GM12878 (cell line): Measurements from ENCODE around the gene SLC39A7. TPM values are rescaled to one million over a fixed set of nuclear protein-coding genes. Genes with fewer than 3 reads are reported as not detected.
"Not testable (repeated sequence)": the region's sequence is repeated elsewhere in the genome, so short reads cannot be mapped to it uniquely, and the experiment has no call there.

Source experiments
- ATAC-seq: fragments of 200-7000 bp; cut with Tn5 transposase; 3 replicates; pipeline ENCODE4 v1.9.1; 2020; ENCODE audit warnings: mild to moderate bottlenecking, moderate library complexity
- BruUV-seq: library from RNA; stranded (reverse); fragments of 400-500 nt; replicated peaks from 2 replicates; lab custom pipeline; 2021; lab: Mats Ljungman, UMichigan
- CTCF ChIA-PET: fragments of 300-600 bp; sonication (Branson Sonifier 250); formaldehyde crosslinking; extraction: SDS; loops from one replicate; lab custom pipeline; 2021; ENCODE audit warnings: inconsistent platforms; lab: Yijun Ruan, JAX
- POLR2A ChIA-PET: fragments of 350-600 bp; formaldehyde crosslinking; extraction: SDS; loops from one replicate; lab custom pipeline; 2021; ENCODE audit warnings: inconsistent platforms; lab: Charles Lee
- RAD21 ChIA-PET: fragments of 300-600 bp; sonication (Branson Sonifier 250); formaldehyde crosslinking; loops from one replicate; lab custom pipeline; 2023; ENCODE audit warnings: antibody characterized with exemption; ENCODE audit not compliant: unreplicated experiment; lab: Charles Lee
- SMC1A ChIA-PET: fragments of 300-600 bp; sonication (Branson Sonifier 250); formaldehyde crosslinking; loops from one replicate; lab custom pipeline; 2023; ENCODE audit not compliant: unreplicated experiment, uncharacterized antibody; lab: Charles Lee
- DNase-seq: peaks from one replicate; pipeline ENCODE4 v3.0.0-alpha.2; 2011; ENCODE audit warnings: low read depth, low spot score
- FAIRE-seq: peaks from 3 replicates; lab custom pipeline; 2011; peaks lifted over from hg19 to GRCh38; lab: Jason Lieb, UNC
- H2AFZ ChIP-seq: 2 replicates; pipeline ENCODE4 v1.6.0; 2011; ENCODE audit warnings: low read depth, low read length, control low read depth; ENCODE audit not compliant: control insufficient read depth
- H3K27ac ChIP-seq: 2 replicates; pipeline ENCODE4 v1.5.1; 2011; ENCODE audit warnings: control low read depth; ENCODE audit not compliant: control insufficient read depth, insufficient read depth
- H3K27me3 ChIP-seq, 2 experiments: replicated peaks in 1 of 2; 2 replicates each; pipeline versions ENCODE4 v1.6.0 to v1.6.1; 2011; ENCODE audit warnings: low read length in 1 of 2; ENCODE audit not compliant: control insufficient read depth in 2 of 2, insufficient read depth in 2 of 2
- H3K36me3 ChIP-seq, 2 experiments: 2 replicates each; pipeline ENCODE4 v1.5.1; 2011; ENCODE audit warnings: low read length in 1 of 2; ENCODE audit not compliant: control insufficient read depth in 2 of 2, insufficient read depth in 2 of 2
- H3K4me1 ChIP-seq: 2 replicates; pipeline ENCODE4 v1.6.1; 2011; ENCODE audit warnings: mild to moderate bottlenecking, low read length, moderate library complexity, mixed read lengths; ENCODE audit not compliant: control insufficient read depth, insufficient read depth
- H3K4me2 ChIP-seq: 2 replicates; pipeline ENCODE4 v1.6.0; 2011; ENCODE audit warnings: control low read depth; ENCODE audit not compliant: control insufficient read depth, insufficient read depth
- H3K4me3 ChIP-seq: fragments of 200-600 bp; sonication (generic); 2 replicates; pipeline ENCODE4 v1.5.1; 2016
- H3K79me2 ChIP-seq: 2 replicates; pipeline ENCODE4 v1.6.0; 2011; ENCODE audit warnings: low read length; ENCODE audit not compliant: control insufficient read depth, insufficient read depth
- H3K9ac ChIP-seq: 2 replicates; pipeline ENCODE4 v1.8.0; 2011; ENCODE audit warnings: low read length, control low read depth, mixed read lengths; ENCODE audit not compliant: control insufficient read depth, insufficient read depth
- H3K9me3 ChIP-seq: replicated peaks from 3 replicates; pipeline ENCODE4 v1.5.1; 2011; ENCODE audit warnings: mild to moderate bottlenecking, low read length; ENCODE audit not compliant: control insufficient read depth, insufficient read depth
- H4K20me1 ChIP-seq: 2 replicates; pipeline ENCODE4 v1.6.0; 2011; ENCODE audit not compliant: control insufficient read depth, insufficient read depth
- CHD4 ChIP-seq: fragments of 200-600 bp; sonication (generic); IDR thresholded peaks from 2 replicates; pipeline ENCODE4 v1.6.1; 2016; ENCODE audit warnings: mild to moderate bottlenecking
- HSF1 ChIP-seq: fragments of 150-350 bp; IDR thresholded peaks from 2 replicates; pipeline ENCODE4 v1.6.1; 2014; ENCODE audit warnings: mild to moderate bottlenecking, low read depth, low read length
- JUND ChIP-seq: IDR thresholded peaks from 2 replicates; pipeline ENCODE4 v1.6.1; 2012; ENCODE audit warnings: low read depth, mild to moderate bottlenecking, low read length, improper control_type of control experiment, moderate library complexity
- MTA2 ChIP-seq: fragments of 450-650 bp; IDR thresholded peaks from 2 replicates; pipeline ENCODE4 v1.6.1; 2016; ENCODE audit warnings: low read depth, mild to moderate bottlenecking, moderate library complexity
- SKIL ChIP-seq: fragments of 450-650 bp; IDR thresholded peaks from 2 replicates; pipeline ENCODE4 v1.6.1; 2017; ENCODE audit warnings: mild to moderate bottlenecking, low read depth, inconsistent platforms; ENCODE audit not compliant: poor library complexity, severe bottlenecking
- SRF ChIP-seq, 2 experiments: IDR thresholded peaks; 2 replicates each; pipeline ENCODE4 v1.6.1; 2011; ENCODE audit warnings: low read depth in 2 of 2, low read length in 2 of 2, mild to moderate bottlenecking in 1 of 2, moderate library complexity in 1 of 2
- WGBS: methylation state at CpG from one replicate; pipeline ENCODE4 v1.1.6; 2016; ENCODE audit warnings: low lambda C conversion rate; ENCODE audit not compliant: insufficient replicate concordance, insufficient coverage; ENCODE audit errors: missing lambda C conversion rate; 5-methylcytosine and 5-hydroxymethylcytosine counted together
- in situ Hi-C: fragments of 300-500 bp; cut with MboI; formaldehyde crosslinking; loops from 9 replicates; pipeline ENCODE4 v1.14.3; 2018; ENCODE audit warnings: mixed read lengths
- intact Hi-C: fragments of 100-400 bp; cut with micrococcal nuclease; formaldehyde crosslinking; loops from one replicate; pipeline ENCODE4 v1.14.2; 2022; ENCODE audit not compliant: unreplicated experiment
- polyA plus RNA-seq, 11 experiments: library from polyadenylated mRNA; depleted of rRNA in 4 of 11; unstranded in 6 of 11; stranded (reverse) in 5 of 11; fragments of >200 nt; fragmentation: Nextera tagmentation in 4 of 11; fragmentation: Illumina TruSeq in 1 of 11; extraction: Ambion mirVana in 4 of 11; extraction: Trizol in 1 of 11; gene quantifications; 1 replicate in 1 of 11; 2 replicates in 10 of 11; pipeline versions ENCODE4 v1.2.1 to v1.2.3, GENCODE V29; 2011 to 2016; ENCODE audit warnings: inconsistent platforms in 2 of 11, missing spikeins in 2 of 11, low read depth in 1 of 11
- total RNA-seq, 4 experiments: library from RNA; depleted of rRNA in 3 of 4; stranded (reverse); fragments of >200 nt in 3 of 4; fragmentation: Illumina TruSeq in 1 of 4; extraction: Trizol in 1 of 4; gene quantifications; 2 replicates each; pipeline versions ENCODE4 v1.2.1 to v1.2.3, GENCODE V29; 2013 to 2021

The SLC39A7 gene
- total and polyA plus RNA-seq, 10 of the 15 experiments (the other 5 are each of a cell fraction or from before 2014, with no cell fraction given), result 7.3 to 63.1 (median 40.6) TPM

DNA sequence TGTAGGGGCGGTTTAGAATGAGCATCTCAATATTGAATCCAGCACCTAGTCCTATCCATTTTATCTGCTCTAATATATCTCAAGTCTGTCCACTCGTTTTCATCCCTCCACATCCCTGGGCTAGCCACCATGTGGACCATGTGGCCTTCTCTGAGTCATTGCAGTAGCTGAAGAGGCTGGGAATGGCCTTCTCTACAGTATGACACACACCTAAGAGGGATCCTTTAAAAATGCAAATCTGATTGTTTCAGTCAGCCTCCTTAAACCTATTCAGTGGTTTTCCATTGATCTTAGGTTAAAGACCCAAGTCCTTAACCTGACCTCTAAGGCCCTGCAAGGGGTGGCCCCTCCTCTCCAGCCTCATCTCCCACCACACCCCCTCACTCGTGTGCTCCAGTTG is 17.0 kb downstream of the SLC39A7 start:
- ATAC-seq, result no peak

DNA sequence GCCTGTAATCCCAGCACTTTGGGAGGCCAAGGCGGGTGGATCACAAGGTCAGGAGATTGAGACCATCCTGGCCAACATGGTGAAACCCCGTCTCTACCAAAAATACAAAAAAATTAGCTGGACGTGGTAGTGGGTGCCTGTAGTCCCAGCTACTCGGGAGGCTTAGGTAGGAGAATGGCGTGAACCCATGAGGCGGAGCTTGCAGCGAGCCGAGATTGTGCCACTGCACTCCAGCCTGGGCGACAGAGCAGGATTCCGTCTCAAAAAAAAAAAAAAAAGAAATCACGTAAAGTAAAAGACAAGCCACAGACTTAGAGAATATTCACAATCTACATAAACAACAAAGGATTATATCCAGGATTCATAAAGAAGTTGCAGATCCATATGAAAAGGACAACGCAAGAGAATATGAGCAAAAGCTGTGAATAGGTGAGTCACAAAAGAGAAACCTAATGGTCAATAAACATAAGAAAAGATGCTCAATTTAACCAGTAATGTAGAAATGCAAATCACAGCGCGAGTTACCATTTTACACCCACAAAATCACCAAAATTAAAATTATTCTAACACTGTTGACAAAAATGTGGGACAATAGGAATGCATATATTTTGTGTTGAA is 25.9 kb downstream of the SLC39A7 start:
- FAIRE-seq, H3K36me3 ChIP-seq, DNase-seq, RAD21 ChIA-PET, H3K9ac ChIP-seq, H2AFZ ChIP-seq, H3K79me2 ChIP-seq, H3K9me3 ChIP-seq, in situ Hi-C loops, H3K4me3 ChIP-seq, BruUV-seq, H3K4me2 ChIP-seq, POLR2A ChIA-PET, H3K27me3 ChIP-seq, H3K4me1 ChIP-seq, H4K20me1 ChIP-seq, H3K27ac ChIP-seq, ATAC-seq, intact Hi-C loops: not testable (repeated sequence)
- ChIA-PET CTCF (interaction anchor here (0.8 to 1.6 kb wide), 4 partner anchors 18 to 73 kb away, joined by 4 to 6 read pairs (median 4); partner anchors contain the start of gene RING1), SMC1A (interaction anchor here (1.2 kb wide), 1 partner anchor 29 kb away, joined by 5 read pairs; no protein-coding TSS in a partner anchor)
- 54% methylated on average over 12 of the region's 14 CpGs for WGBS

More for the DNA sequence above, 17.0 kb downstream of the SLC39A7 start:
- TF ChIP-seq SKIL (no peak), CHD4 (no peak), JUND (no peak), HSF1 (no peak), SRF (IDR thresholded peaks at IDR 0.05; ENCODE audit: low read depth in 2 of 2, low read length in 2 of 2) (no peak), MTA2 (no peak)
- TF ChIP-seq, all 136 proteins: peak for 0
- RAD21 ChIA-PET, result no interaction called here
- DNase-seq (no peak), FAIRE-seq (no peak)
- Histone ChIP-seq H3K27me3 (peaks cover 2 to 3% of the 10 kb centered on the region in 2 experiments), H3K36me3 (no peaks in the 10 kb centered on the region), H3K9ac (no peak overlapping the region), H3K4me2 (no peak overlapping the region), H3K4me1 (peaks cover 8% of the 10 kb centered on the region), H3K27ac (no peak overlapping the region), H3K79me2 (no peaks in the 10 kb centered on the region), H3K4me3 (no peak overlapping the region), H3K9me3 (no peaks in the 10 kb centered on the region), H4K20me1 (no peaks in the 10 kb centered on the region; the same call in 1 of the 2 replicates), H2AFZ (no peak overlapping the region)
- POLR2A ChIA-PET, result interaction anchor here (0.8 kb wide), 1 partner anchor 10 kb away, joined by 3 read pairs; no protein-coding TSS in a partner anchor
- CTCF ChIA-PET, result no interaction called here
- in situ Hi-C loops, result no loop called here
- intact Hi-C loops, result no loop called here
- no TSS peak for BruUV-seq
- WGBS, result 33% methylated on average over 3 of the region's 3 CpGs
- SMC1A ChIA-PET, result no interaction called here
